Endothelial cell of umbilical vein (primary cell): ENCODE measurements around the gene MISP3. TPM values are rescaled to one million over a fixed set of nuclear protein-coding genes. Genes with fewer than 3 reads are reported as not detected.

Experiments
- BruUV-seq: library from RNA; stranded (reverse); fragments of 400-500 nt; replicated peaks from 2 replicates; lab custom pipeline; 2021; lab: Mats Ljungman, UMichigan
- CTCF ChIA-PET: fragments of 300-600, 350-600 bp; sonication (Branson Sonifier 250); formaldehyde crosslinking; loops from one replicate; lab custom pipeline; 2021; ENCODE audit warnings: antibody characterized with exemption, inconsistent platforms; lab: Charles Lee
- POLR2A ChIA-PET: fragments of 300-600, 350-600 bp; sonication (Branson Sonifier 250); formaldehyde crosslinking; loops from one replicate; lab custom pipeline; 2021; ENCODE audit warnings: antibody characterized with exemption, inconsistent platforms; lab: Charles Lee
- DNase-seq: peaks from one replicate; pipeline ENCODE4 v3.0.0-alpha.2; 2011; ENCODE audit warnings: low read depth, low spot score
- FAIRE-seq: peaks from 2 replicates; lab custom pipeline; 2011; peaks lifted over from hg19 to GRCh38; lab: Jason Lieb, UNC
- H2AFZ ChIP-seq: 2 replicates; pipeline ENCODE4 v1.6.0; 2012; ENCODE audit warnings: low read depth, low read length, control low read depth, inconsistent platforms
- H3K27ac ChIP-seq: 2 replicates; pipeline ENCODE4 v1.5.1; 2011; ENCODE audit warnings: low read depth, mild to moderate bottlenecking, control low read depth, low read length, moderate library complexity; ENCODE audit not compliant: insufficient read depth
- H3K27me3 ChIP-seq, 2 experiments: 2 replicates each; pipeline versions ENCODE4 v1.6.0 to v1.6.1; 2011; ENCODE audit warnings: low read length in 2 of 2, mixed read lengths in 1 of 2; ENCODE audit not compliant: control insufficient read depth in 2 of 2, insufficient read depth in 2 of 2
- H3K36me3 ChIP-seq, 2 experiments: 2 replicates in 1 of 2; 3 replicates in 1 of 2; pipeline ENCODE4 v1.5.1; 2011; ENCODE audit warnings: low read length in 2 of 2, mild to moderate bottlenecking in 1 of 2, moderate library complexity in 1 of 2; ENCODE audit not compliant: control insufficient read depth in 2 of 2, insufficient read depth in 2 of 2; ENCODE audit errors: extremely low read depth in 1 of 2
- H3K4me1 ChIP-seq: 3 replicates; pipeline ENCODE4 v1.5.1; 2011; ENCODE audit warnings: mild to moderate bottlenecking, low read length; ENCODE audit not compliant: control insufficient read depth, insufficient read depth; ENCODE audit errors: extremely low read depth
- H3K4me2 ChIP-seq: 2 replicates; pipeline ENCODE4 v1.6.1; 2011; ENCODE audit warnings: low read length, control low read depth, mixed read lengths; ENCODE audit not compliant: insufficient read depth
- H3K4me3 ChIP-seq, 3 experiments: fragments of 200-600 bp in 1 of 3; sonication (generic), shearing (Covaris generic) in 1 of 3; replicated peaks in 1 of 3; 2 replicates each; pipeline ENCODE4 v1.5.1; 2011 to 2016; ENCODE audit warnings: control low read depth in 3 of 3, low read length in 3 of 3, mild to moderate bottlenecking in 2 of 3, inconsistent platforms in 1 of 3, low read depth in 1 of 3, moderate library complexity in 1 of 3; ENCODE audit not compliant: insufficient read depth in 1 of 3
- H3K79me2 ChIP-seq: 2 replicates; pipeline ENCODE4 v1.6.0; 2012; ENCODE audit warnings: low read length, inconsistent platforms; ENCODE audit not compliant: control insufficient read depth, insufficient read depth
- H3K9ac ChIP-seq: replicated peaks from 2 replicates; pipeline ENCODE3; 2011; ENCODE audit warnings: low read length, control low read depth; ENCODE audit not compliant: insufficient read depth; ENCODE audit errors: extremely low read depth
- H3K9me1 ChIP-seq: replicated peaks from 3 replicates; pipeline ENCODE4 v1.6.0; 2011; ENCODE audit warnings: mild to moderate bottlenecking, low read length; ENCODE audit not compliant: control insufficient read depth, insufficient read depth; ENCODE audit errors: extremely low read depth
- H3K9me3 ChIP-seq: replicated peaks from 2 replicates; pipeline ENCODE4 v1.5.1; 2012; ENCODE audit warnings: low read length, inconsistent platforms; ENCODE audit not compliant: control insufficient read depth, insufficient read depth
- H4K20me1 ChIP-seq: replicated peaks from 2 replicates; pipeline ENCODE3; 2011; ENCODE audit warnings: mild to moderate bottlenecking, low read length; ENCODE audit not compliant: control insufficient read depth, insufficient read depth; ENCODE audit errors: extremely low read depth
- EZH2 ChIP-seq: IDR thresholded peaks from 2 replicates; pipeline ENCODE4 v1.6.1; 2012; ENCODE audit warnings: borderline replicate concordance, low read depth, mild to moderate bottlenecking, moderate library complexity, low read length, inconsistent platforms; ENCODE audit not compliant: severe bottlenecking
- FOS ChIP-seq: IDR thresholded peaks from 2 replicates; pipeline ENCODE4 v1.6.1; 2011; ENCODE audit warnings: mild to moderate bottlenecking, low read length, moderate library complexity, borderline replicate concordance; ENCODE audit not compliant: insufficient read depth
- GATA2 ChIP-seq: IDR thresholded peaks from 2 replicates; pipeline ENCODE4 v1.7.0; 2011; ENCODE audit warnings: low read depth, mild to moderate bottlenecking, moderate library complexity, mixed read lengths, low read length; ENCODE audit not compliant: insufficient read length, insufficient read depth
- JUN ChIP-seq: IDR thresholded peaks from 2 replicates; pipeline ENCODE4 v1.6.1; 2011; ENCODE audit warnings: borderline replicate concordance, low read depth; ENCODE audit not compliant: insufficient read length, insufficient read depth
- MYC ChIP-seq: IDR thresholded peaks from one replicate; pipeline ENCODE4 v1.6.1; 2011; ENCODE audit warnings: mild to moderate bottlenecking, low read depth, low read length
- POLR2A ChIP-seq: IDR thresholded peaks from 2 replicates; pipeline ENCODE4 v1.6.1; 2012; ENCODE audit warnings: low read depth, mild to moderate bottlenecking, control low read depth, low read length
- POLR2AphosphoS5 ChIP-seq: IDR thresholded peaks from 2 replicates; pipeline ENCODE4 v1.6.1; 2012; ENCODE audit warnings: low read depth, mild to moderate bottlenecking, control low read depth, low read length, moderate library complexity; ENCODE audit not compliant: insufficient read depth
- dilution Hi-C: fragments of 300-500 bp; cut with MboI; formaldehyde crosslinking; loops from one replicate; pipeline ENCODE4 v1.15.0; 2019; ENCODE audit warnings: low sequenced_read_pairs; ENCODE audit not compliant: extremely low pct_ligation_motif_present
- intact Hi-C: fragments of 100-400 bp; cut with micrococcal nuclease; formaldehyde crosslinking; loops from one replicate; pipeline ENCODE4 v1.10.0; 2022
- polyA plus RNA-seq, 4 experiments: library from polyadenylated mRNA; depleted of rRNA in 3 of 4; stranded (reverse) in 3 of 4; unstranded in 1 of 4; fragments of >200 nt; gene quantifications; 2 replicates each; pipeline versions ENCODE4 v1.2.1 to v1.2.3, GENCODE V29; 2011 to 2012; ENCODE audit warnings: missing spikeins in 1 of 4
- total RNA-seq: library from RNA; stranded (reverse); gene quantifications from 2 replicates; pipeline ENCODE4 v1.2.3, GENCODE V29; 2021
- TF ChIP-seq, protein P1 (sequence below), 2 donors: IDR thresholded peaks; 1 replicate in 1 of 2; 2 replicates in 1 of 2; pipeline ENCODE4 v1.5.1; 2011; ENCODE audit warnings: low read length in 2 of 2, mild to moderate bottlenecking in 2 of 2, moderate library complexity in 2 of 2, control low read depth in 1 of 2, inconsistent platforms in 1 of 2, low read depth in 1 of 2; ENCODE audit not compliant: insufficient read depth in 1 of 2; ENCODE audit errors: extremely low read depth in 1 of 2
- TF ChIP-seq, protein P2 (sequence below): IDR thresholded peaks from 2 replicates; pipeline ENCODE4 v1.6.1; 2011; ENCODE audit not compliant: insufficient read depth, insufficient read length

Gene MISP3
- total and polyA plus RNA-seq, 2 donors (not counting 3 experiments of a cell fraction or from before 2014, with no cell fraction given): 0.26 to 0.31 TPM

DNA sequence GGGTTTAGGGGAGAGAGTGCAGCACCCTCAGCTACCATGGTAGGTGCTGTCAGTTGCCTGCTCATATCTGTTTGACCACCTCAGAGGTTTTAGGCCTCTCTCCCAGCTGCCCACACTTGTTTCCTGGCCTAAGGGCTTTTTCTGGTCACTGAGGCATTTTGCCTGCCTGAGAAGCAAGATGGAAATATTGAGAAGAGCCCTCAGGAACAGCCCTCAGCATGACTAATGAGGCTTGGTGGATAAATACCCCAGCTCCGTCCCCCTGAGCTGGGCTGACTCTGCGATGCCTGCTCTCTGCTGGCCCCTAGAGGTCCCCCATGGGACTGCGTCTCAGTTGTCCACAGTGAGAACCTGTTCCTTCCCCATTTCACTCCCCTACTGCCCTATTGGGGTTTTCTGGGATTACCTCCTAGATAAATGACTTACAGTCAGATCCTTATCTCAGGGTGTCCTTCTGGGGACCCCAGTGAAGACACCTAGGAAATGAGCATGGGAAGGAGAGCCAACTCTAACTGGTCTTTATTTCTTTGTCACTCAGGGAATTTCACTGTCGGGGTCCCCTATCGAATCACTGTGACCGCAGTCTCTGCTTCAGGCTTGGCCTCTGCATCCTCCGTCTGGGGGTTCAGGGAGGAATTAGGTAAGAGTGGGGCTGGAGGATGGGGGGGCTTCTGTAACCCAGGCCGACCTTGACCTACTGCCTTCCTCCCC is 24.0 kb upstream of the MISP3 start:
- CTCF ChIA-PET: interaction anchor here (0.7 to 6.4 kb wide), 14 partner anchors 9 to 170 kb away, joined by 3 to 58 read pairs (median 4); partner anchors contain the start of genes DCAF15, IL27RA and MISP3
- DNase-seq (peak; percentile 35), FAIRE-seq (peak; percentile 81)
- Histone ChIP-seq H4K20me1 (no peaks in the 10 kb centered on the region), H3K9me1 (no peaks in the 10 kb centered on the region), H3K27ac (no peak overlapping the region), H2AFZ (no peak overlapping the region), H3K4me3 (no peak overlapping the region), H3K4me1 (no peaks in the 10 kb centered on the region), H3K9me3 (no peaks in the 10 kb centered on the region), H3K9ac (no peak overlapping the region), H3K79me2 (no peaks in the 10 kb centered on the region), H3K36me3 (no peaks in the 10 kb centered on the region), H3K27me3 (no peaks in the 10 kb centered on the region), H3K4me2 (no peak overlapping the region)
- TF ChIP-seq FOS (no peak), POLR2AphosphoS5 (no peak)
- TF ChIP-seq, protein P1, sequence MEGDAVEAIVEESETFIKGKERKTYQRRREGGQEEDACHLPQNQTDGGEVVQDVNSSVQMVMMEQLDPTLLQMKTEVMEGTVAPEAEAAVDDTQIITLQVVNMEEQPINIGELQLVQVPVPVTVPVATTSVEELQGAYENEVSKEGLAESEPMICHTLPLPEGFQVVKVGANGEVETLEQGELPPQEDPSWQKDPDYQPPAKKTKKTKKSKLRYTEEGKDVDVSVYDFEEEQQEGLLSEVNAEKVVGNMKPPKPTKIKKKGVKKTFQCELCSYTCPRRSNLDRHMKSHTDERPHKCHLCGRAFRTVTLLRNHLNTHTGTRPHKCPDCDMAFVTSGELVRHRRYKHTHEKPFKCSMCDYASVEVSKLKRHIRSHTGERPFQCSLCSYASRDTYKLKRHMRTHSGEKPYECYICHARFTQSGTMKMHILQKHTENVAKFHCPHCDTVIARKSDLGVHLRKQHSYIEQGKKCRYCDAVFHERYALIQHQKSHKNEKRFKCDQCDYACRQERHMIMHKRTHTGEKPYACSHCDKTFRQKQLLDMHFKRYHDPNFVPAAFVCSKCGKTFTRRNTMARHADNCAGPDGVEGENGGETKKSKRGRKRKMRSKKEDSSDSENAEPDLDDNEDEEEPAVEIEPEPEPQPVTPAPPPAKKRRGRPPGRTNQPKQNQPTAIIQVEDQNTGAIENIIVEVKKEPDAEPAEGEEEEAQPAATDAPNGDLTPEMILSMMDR (IDR thresholded peaks at IDR 0.05; ENCODE audit: extremely low read depth in 1 of 2, insufficient read depth in 1 of 2, low read depth in 1 of 2, low read length in 2 of 2): peak; percentile 83 to 91
- no TSS peak for BruUV-seq
- dilution Hi-C loops: no loop called here
- POLR2A ChIA-PET: no interaction called here
- intact Hi-C loops: loop anchor here (10.0 kb wide), 1 partner anchor 454 kb away; no protein-coding TSS in a partner anchor

DNA sequence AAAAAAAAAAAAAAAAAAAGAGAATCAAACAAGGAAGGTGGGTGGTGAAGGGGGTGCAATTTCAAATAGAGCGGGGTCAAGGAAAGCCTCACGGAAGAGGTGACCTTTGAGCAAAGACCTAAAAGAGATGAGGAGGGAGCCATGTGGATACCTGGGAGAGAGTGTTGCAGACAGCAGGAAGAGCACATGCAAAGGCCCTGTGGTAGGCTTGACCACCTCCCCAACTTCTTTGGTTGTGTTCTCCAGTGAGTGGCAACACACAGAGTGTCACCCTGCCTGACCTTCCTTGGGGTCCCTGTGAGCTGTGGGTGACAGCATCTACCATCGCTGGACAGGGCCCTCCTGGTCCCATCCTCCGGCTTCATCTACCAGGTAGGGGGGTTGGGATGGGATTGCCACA is 22.1 kb upstream of the MISP3 start:
- TF ChIP-seq JUN (no peak), POLR2A (no peak), GATA2 (no peak), POLR2AphosphoS5 (no peak), EZH2 (no peak), MYC (no peak), FOS (no peak)
- TF ChIP-seq, protein P1 (IDR thresholded peaks at IDR 0.05; ENCODE audit: extremely low read depth in 1 of 2, insufficient read depth in 1 of 2, low read depth in 1 of 2, low read length in 2 of 2): no peak
- TF ChIP-seq, protein P2, sequence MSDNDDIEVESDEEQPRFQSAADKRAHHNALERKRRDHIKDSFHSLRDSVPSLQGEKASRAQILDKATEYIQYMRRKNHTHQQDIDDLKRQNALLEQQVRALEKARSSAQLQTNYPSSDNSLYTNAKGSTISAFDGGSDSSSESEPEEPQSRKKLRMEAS: no peak
- no peaks in the 10 kb centered on the region for H4K20me1 ChIP-seq
- DNase-seq (no peak), FAIRE-seq (no peak)
- no peak overlapping the region for H2AFZ ChIP-seq
- BruUV-seq: no TSS peak
- no peak overlapping the region for H3K4me2 ChIP-seq
- dilution Hi-C loops: no loop called here
- no peaks in the 10 kb centered on the region for H3K36me3 ChIP-seq
- no peak overlapping the region for H3K4me3 ChIP-seq
- intact Hi-C loops: no loop called here
- H3K9me1 ChIP-seq: no peaks in the 10 kb centered on the region
- H3K9ac ChIP-seq: no peak overlapping the region
- H3K4me1 ChIP-seq: no peaks in the 10 kb centered on the region
- H3K9me3 ChIP-seq: no peaks in the 10 kb centered on the region
- no peaks in the 10 kb centered on the region for H3K27me3 ChIP-seq
- CTCF ChIA-PET: interaction anchor here (0.6 to 3.4 kb wide), 4 partner anchors 8 to 35 kb away, joined by 3 to 14 read pairs (median 10); partner anchors contain the start of gene IL27RA
- POLR2A ChIA-PET: no interaction called here
- H3K27ac ChIP-seq: no peak overlapping the region
- H3K79me2 ChIP-seq: no peaks in the 10 kb centered on the region
